Measurements from ENCODE around the gene FAM81A.
"Not testable (repeated sequence)": the region's sequence is repeated elsewhere in the genome, so short reads cannot be mapped to it uniquely, and the experiment has no call there.

The FAM81A gene

GRCh38 chr15:59484399-59484798, 46.4 kb downstream of the FAM81A start:
- Histone ChIP-seq H3K9me3 (ENCODE audit: control insufficient read depth, insufficient read depth, low read length) (no peaks in the 10 kb centered on the region), H3K4me1 (ENCODE audit: insufficient read depth, low read length) (no peaks in the 10 kb centered on the region), H3K36me3 (ENCODE audit: insufficient read depth, low read length) (no peaks in the 10 kb centered on the region), H3K9ac (ENCODE audit: low read depth, low read length) (no peak overlapping the region)

GRCh38 chr15:59485036-59485435, 47.0 kb downstream of the FAM81A start:
- Histone ChIP-seq H3K9ac (ENCODE audit: low read depth, low read length) (no peak overlapping the region), H3K9me3 (ENCODE audit: control insufficient read depth, insufficient read depth, low read length) (no peaks in the 10 kb centered on the region), H3K4me1 (ENCODE audit: insufficient read depth, low read length) (no peaks in the 10 kb centered on the region), H3K36me3 (ENCODE audit: insufficient read depth, low read length) (no peaks in the 10 kb centered on the region)

GRCh38 chr15:59489485-59489884, 51.5 kb downstream of the FAM81A start:
- not testable (repeated sequence) for H3K9me3 ChIP-seq (ENCODE audit: control insufficient read depth, insufficient read depth, low read length); H3K9ac ChIP-seq (ENCODE audit: low read depth, low read length); H3K4me1 ChIP-seq (ENCODE audit: insufficient read depth, low read length); H3K36me3 ChIP-seq (ENCODE audit: insufficient read depth, low read length)

- Histone ChIP-seq H3K36me3 (ENCODE audit: insufficient read depth, low read length) (no peaks in the 10 kb centered on the region), H3K4me1 (ENCODE audit: insufficient read depth, low read length) (0 out of 2 replicates have a peak, but pooled peaks cover 5% of the 10 kb centered on the region), H3K9me3 (ENCODE audit: control insufficient read depth, insufficient read depth, low read length) (no peaks in the 10 kb centered on the region), H3K9ac (ENCODE audit: low read depth, low read length) (no peak overlapping the region)
Observed at GRCh38 chr15:59491062-59491461, 53.1 kb downstream of the FAM81A start.

GRCh38 chr15:59492389-59493377, 54.7 kb downstream of the FAM81A start:
- H3K9ac ChIP-seq (ENCODE audit: low read depth, low read length): no peak overlapping the region
- H3K4me1 ChIP-seq (ENCODE audit: insufficient read depth, low read length): 0 out of 2 replicates have a peak, but pooled peaks cover 5% of the 10 kb centered on the region
- no peaks in the 10 kb centered on the region for H3K36me3 ChIP-seq (ENCODE audit: insufficient read depth, low read length)
- no peaks in the 10 kb centered on the region for H3K9me3 ChIP-seq (ENCODE audit: control insufficient read depth, insufficient read depth, low read length)

DNA sequence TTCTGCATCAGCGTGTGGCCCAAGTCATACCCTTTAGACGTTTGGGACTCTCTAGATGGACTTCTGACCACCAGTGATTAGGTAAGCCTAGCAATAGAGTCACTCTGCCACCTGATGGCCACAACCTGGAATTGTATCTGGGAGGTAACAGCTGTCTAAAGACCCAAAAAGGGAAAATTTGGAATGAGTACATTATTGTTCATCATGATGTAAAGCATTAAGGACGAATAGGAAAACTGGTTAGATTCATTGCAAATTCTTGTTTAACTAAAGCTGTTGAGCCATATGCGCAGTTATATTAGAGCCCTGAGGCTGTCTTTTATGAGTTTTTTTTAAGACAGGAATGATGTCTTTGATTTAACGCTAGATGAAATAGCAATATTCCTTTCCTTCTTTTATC, 63.6 kb downstream of the FAM81A start:
- no peak overlapping the region for H3K9ac ChIP-seq (ENCODE audit: low read depth, low read length)
- H3K4me1 ChIP-seq (ENCODE audit: insufficient read depth, low read length): no peaks in the 10 kb centered on the region
- H3K36me3 ChIP-seq (ENCODE audit: insufficient read depth, low read length): no peaks in the 10 kb centered on the region
- no peaks in the 10 kb centered on the region for H3K9me3 ChIP-seq (ENCODE audit: control insufficient read depth, insufficient read depth, low read length)

DNA sequence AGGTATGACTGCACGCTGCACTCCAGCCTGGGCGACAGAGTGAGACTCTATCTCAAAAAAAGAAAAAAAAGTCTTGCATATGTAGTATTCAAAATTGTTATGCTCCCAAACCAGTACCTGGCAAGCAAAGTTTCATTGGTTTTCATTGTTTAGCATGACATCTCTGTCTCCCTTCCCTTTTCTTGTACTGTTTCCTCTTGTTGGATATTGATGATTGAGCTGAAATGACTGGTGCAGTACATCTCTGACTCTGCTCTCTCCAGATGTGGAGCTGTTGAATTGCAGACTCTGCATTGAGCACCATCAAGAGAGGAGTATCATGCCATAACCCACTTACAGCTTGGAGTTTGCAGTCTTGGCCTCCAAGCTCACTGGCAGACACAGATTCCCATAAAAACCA, 77.2 kb downstream of the FAM81A start:
- no peaks in the 10 kb centered on the region for H3K36me3 ChIP-seq (ENCODE audit: insufficient read depth, low read length)
- H3K9ac ChIP-seq (ENCODE audit: low read depth, low read length): no peak overlapping the region
- H3K9me3 ChIP-seq (ENCODE audit: control insufficient read depth, insufficient read depth, low read length): no peaks in the 10 kb centered on the region
- H3K4me1 ChIP-seq (ENCODE audit: insufficient read depth, low read length): no peaks in the 10 kb centered on the region

DNA sequence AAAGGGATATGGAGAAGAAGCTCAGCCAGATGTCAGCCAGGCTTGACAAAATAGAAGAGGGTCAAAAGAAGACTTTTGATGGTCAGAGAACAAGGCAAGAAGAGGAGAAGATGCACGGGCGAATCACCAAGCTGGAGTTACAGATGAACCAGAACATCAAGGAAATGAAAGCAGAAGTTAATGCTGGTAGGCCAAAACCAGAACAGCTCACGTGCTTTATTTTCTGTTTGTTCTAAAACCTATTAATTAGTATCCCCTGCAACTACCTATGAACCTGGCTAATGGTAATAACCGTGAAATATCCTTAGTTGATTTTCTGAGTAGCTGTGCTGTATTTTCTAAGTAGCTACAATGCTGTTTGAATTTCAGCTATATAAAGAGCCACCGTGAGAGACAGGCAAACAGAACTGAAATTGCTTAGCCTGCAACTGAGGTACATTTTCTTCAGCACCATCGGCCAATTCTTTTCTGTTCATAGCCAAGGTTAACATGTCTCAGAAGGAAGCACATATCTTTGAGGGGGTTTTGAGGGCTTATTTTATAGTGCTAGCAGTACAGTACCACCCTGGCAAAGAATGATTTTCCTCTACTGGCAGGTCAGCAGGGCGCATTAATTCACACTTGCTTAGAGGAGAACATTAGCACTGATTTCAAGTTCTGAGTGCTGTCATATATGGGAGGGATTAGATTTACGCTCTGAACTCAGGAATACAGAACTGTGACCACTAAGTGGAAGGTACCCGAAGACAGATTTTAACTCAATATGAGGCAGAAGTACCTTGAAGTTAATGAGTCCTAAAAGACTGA, 78.9 kb downstream of the FAM81A start:
- H3K9me3 ChIP-seq (ENCODE audit: control insufficient read depth, insufficient read depth, low read length): no peaks in the 10 kb centered on the region
- no peaks in the 10 kb centered on the region for H3K36me3 ChIP-seq (ENCODE audit: insufficient read depth, low read length)
- H3K4me1 ChIP-seq (ENCODE audit: insufficient read depth, low read length): no peaks in the 10 kb centered on the region
- H3K9ac ChIP-seq (ENCODE audit: low read depth, low read length): no peak overlapping the region

- H3K9me3 ChIP-seq (ENCODE audit: control insufficient read depth, insufficient read depth, low read length): no peaks in the 10 kb centered on the region
- H3K4me1 ChIP-seq (ENCODE audit: insufficient read depth, low read length): peaks cover 4% of the 10 kb centered on the region; the same call in 1 of the 2 replicates
- no peak overlapping the region for H3K9ac ChIP-seq (ENCODE audit: low read depth, low read length)
- no peaks in the 10 kb centered on the region for H3K36me3 ChIP-seq (ENCODE audit: insufficient read depth, low read length)
Observed at GRCh38 chr15:59519329-59519728, 81.3 kb downstream of the FAM81A start.

DNA sequence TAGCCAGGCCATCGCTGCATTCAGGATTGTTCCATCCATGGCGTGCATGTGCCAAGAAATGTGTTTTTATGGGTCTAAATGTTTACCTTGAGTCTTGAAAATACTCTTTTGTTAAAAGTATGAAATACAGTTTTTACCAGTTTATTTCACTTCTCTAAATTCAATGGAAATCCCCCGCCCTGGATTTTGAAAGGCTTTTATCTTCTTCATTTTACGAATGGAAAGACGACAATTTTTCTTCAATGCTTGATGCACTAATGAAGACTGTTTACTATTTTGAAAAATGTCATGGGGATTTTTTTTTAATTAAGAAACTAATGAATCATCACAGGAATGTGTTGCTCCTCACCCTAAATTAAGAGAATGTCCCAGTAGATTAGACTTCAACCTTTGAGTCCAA, 83.5 kb downstream of the FAM81A start:
- no peak overlapping the region for H3K9ac ChIP-seq (ENCODE audit: low read depth, low read length)
- H3K4me1 ChIP-seq (ENCODE audit: insufficient read depth, low read length): peaks cover 5% of the 10 kb centered on the region; the same call in 1 of the 2 replicates
- no peaks in the 10 kb centered on the region for H3K9me3 ChIP-seq (ENCODE audit: control insufficient read depth, insufficient read depth, low read length)
- H3K36me3 ChIP-seq (ENCODE audit: insufficient read depth, low read length): no peaks in the 10 kb centered on the region

- no peaks in the 10 kb centered on the region for H3K9me3 ChIP-seq (ENCODE audit: control insufficient read depth, insufficient read depth, low read length)
- no peak overlapping the region for H3K9ac ChIP-seq (ENCODE audit: low read depth, low read length)
- no peaks in the 10 kb centered on the region for H3K36me3 ChIP-seq (ENCODE audit: insufficient read depth, low read length)
- peaks cover 5% of the 10 kb centered on the region; the same call in 1 of the 2 replicates for H3K4me1 ChIP-seq (ENCODE audit: insufficient read depth, low read length)
Observed at GRCh38 chr15:59522988-59523461, 85.0 kb downstream of the FAM81A start.

GRCh38 chr15:59523702-59524101, 85.7 kb downstream of the FAM81A start:
- Histone ChIP-seq H3K9me3 (ENCODE audit: control insufficient read depth, insufficient read depth, low read length) (no peaks in the 10 kb centered on the region), H3K36me3 (ENCODE audit: insufficient read depth, low read length) (no peaks in the 10 kb centered on the region), H3K4me1 (ENCODE audit: insufficient read depth, low read length) (peaks cover 5% of the 10 kb centered on the region; the same call in 1 of the 2 replicates), H3K9ac (ENCODE audit: low read depth, low read length) (no peak overlapping the region)

GRCh38 chr15:59524331-59524731, 86.3 kb downstream of the FAM81A start:
- H3K9me3 ChIP-seq (ENCODE audit: control insufficient read depth, insufficient read depth, low read length): no peaks in the 10 kb centered on the region
- peaks cover 5% of the 10 kb centered on the region; the same call in 1 of the 2 replicates for H3K4me1 ChIP-seq (ENCODE audit: insufficient read depth, low read length)
- no peak overlapping the region for H3K9ac ChIP-seq (ENCODE audit: low read depth, low read length)
- H3K36me3 ChIP-seq (ENCODE audit: insufficient read depth, low read length): no peaks in the 10 kb centered on the region

DNA sequence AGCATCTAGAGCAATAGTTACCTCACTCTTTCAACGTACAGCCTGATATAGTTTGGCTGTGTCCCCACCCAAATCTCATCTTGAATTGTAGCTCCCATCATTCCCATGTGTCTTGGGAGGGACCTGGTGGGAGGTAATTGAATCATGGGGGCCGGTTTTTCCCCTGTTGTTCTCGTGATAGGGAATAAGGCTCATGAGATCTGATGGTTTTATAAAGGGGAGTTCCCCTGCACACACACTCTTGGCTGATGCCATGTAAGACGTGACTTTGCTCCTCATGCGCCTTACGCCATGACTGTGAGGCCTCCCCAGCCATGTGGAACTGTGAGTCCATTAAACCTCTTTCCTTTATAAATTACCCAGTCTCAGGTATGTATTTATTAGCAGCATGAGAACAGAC, 88.5 kb downstream of the FAM81A start:
- H3K4me1 ChIP-seq (ENCODE audit: insufficient read depth, low read length); H3K9ac ChIP-seq (ENCODE audit: low read depth, low read length); H3K9me3 ChIP-seq (ENCODE audit: control insufficient read depth, insufficient read depth, low read length); H3K36me3 ChIP-seq (ENCODE audit: insufficient read depth, low read length): not testable (repeated sequence)
